Chondrocyte (in vitro differentiated cells): Measurements from ENCODE around the gene NSFL1C. TPM values are rescaled to one million over a fixed set of nuclear protein-coding genes. Genes with fewer than 3 reads are reported as not detected.

Experiments used
- DNase-seq: peaks from one replicate; pipeline ENCODE4 v3.0.0; 2021; ENCODE audit warnings: mixed read lengths, low spot score
- H3K27ac Mint-ChIP-seq: one replicate; pipeline ENCODE4 v1.8.0; 2021; ENCODE audit warnings: mild to moderate bottlenecking, moderate library complexity, mixed read lengths; ENCODE audit not compliant: unreplicated experiment
- H3K27me3 Mint-ChIP-seq: 2 replicates; pipeline ENCODE4 v1.8.0; 2021; ENCODE audit warnings: low read depth, mixed read lengths
- H3K36me3 Mint-ChIP-seq: 2 replicates; pipeline ENCODE4 v1.8.0; 2021; ENCODE audit warnings: low read depth, mixed read lengths
- H3K4me1 Mint-ChIP-seq: 2 replicates; pipeline ENCODE4 v1.8.0; 2021; ENCODE audit warnings: low read depth, mild to moderate bottlenecking, mixed read lengths
- H3K4me3 Mint-ChIP-seq: one replicate; pipeline ENCODE4 v1.8.0; 2021; ENCODE audit warnings: mild to moderate bottlenecking, moderate library complexity, mixed read lengths; ENCODE audit not compliant: unreplicated experiment
- H3K9me3 Mint-ChIP-seq: 2 replicates; pipeline ENCODE4 v1.8.0; 2021; ENCODE audit warnings: low read depth, mixed read lengths
- CTCF ChIP-seq: fragments of 200-600 bp; sonication (generic); IDR thresholded peaks from 2 replicates; pipeline ENCODE4 v1.5.0; 2021; ENCODE audit warnings: antibody characterized with exemption, mild to moderate bottlenecking, moderate library complexity
- long read RNA-seq: library from polyadenylated mRNA; stranded (forward); transcript quantifications from one replicate; pipeline ENCODE4 v2.0.0, GENCODE V29; 2021
- total RNA-seq: library from RNA; stranded (reverse); gene quantifications from 3 replicates; pipeline ENCODE4 v1.2.1, GENCODE V29; 2021

NSFL1C gene
- total RNA-seq, result 70.9 to 83.5 TPM (median 75.3 TPM) in 3 replicates
- long read RNA-seq, transcript NSFL1C-201 (9 exons, 3,568 nt), result major isoform, 92 of 106 reads
- long read RNA-seq, partial matches to known transcripts, result 3 of 106 reads
- long read RNA-seq, other reads (novel, unspliced or antisense), result 11 of 106 reads

GRCh38 chr20:1466211-1467081, at the start of gene NSFL1C:
Gene NSFL1C (minus strand): TSS chr20:1466849. CDS start chr20:1466824, 25 bp downstream.
- H3K36me3 Mint-ChIP-seq, result no peaks in the 10 kb centered on the region
- peak; percentile 99 for DNase-seq
- H3K4me3 Mint-ChIP-seq, result peak within 1 kb of the TSS; percentile 78
- H3K4me1 Mint-ChIP-seq, result peaks cover 59% of the 10 kb centered on the region
- H3K27ac Mint-ChIP-seq, result peak within 1 kb of the TSS; percentile 90
- no peaks in the 10 kb centered on the region for H3K27me3 Mint-ChIP-seq
- TF ChIP-seq CTCF, result peak; percentile 98
- H3K9me3 Mint-ChIP-seq, result no peaks in the 10 kb centered on the region

DNA sequence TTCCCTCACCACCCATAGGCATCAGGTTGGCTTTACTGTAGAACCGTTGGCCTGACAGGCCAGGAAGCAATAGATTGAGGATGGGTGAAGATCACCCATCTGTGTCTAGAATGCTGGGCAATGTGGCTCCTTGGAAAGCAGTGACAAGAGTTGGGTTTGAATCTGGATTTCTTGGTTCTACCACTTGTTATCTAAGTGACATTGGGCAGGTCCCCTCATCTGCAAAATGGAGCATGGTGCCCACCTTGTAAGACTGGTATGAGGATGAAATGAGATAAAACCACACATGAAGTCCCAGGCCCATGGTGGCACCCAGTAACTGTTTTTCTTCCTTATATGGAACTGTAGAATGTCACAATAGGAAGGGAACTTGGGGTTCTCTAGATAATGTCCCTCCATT, 47.2 kb upstream of the NSFL1C start:
- Mint-ChIP-seq H3K36me3 (no peaks in the 10 kb centered on the region), H3K27me3 (peaks cover 30% of the 10 kb centered on the region), H3K27ac (no peak overlapping the region), H3K9me3 (no peaks in the 10 kb centered on the region), H3K4me1 (no peaks in the 10 kb centered on the region), H3K4me3 (no peak overlapping the region)
- no peak for TF ChIP-seq CTCF
- DNase-seq, result no peak

GRCh38 chr20:1509237-1509636, 42.6 kb upstream of the NSFL1C start:
- no peaks in the 10 kb centered on the region for H3K4me1 Mint-ChIP-seq
- no peak overlapping the region for H3K4me3 Mint-ChIP-seq
- TF ChIP-seq CTCF, result peak; percentile 69
- DNase-seq, result no peak
- H3K27me3 Mint-ChIP-seq, result peaks cover 41% of the 10 kb centered on the region
- H3K9me3 Mint-ChIP-seq, result no peaks in the 10 kb centered on the region
- no peaks in the 10 kb centered on the region for H3K36me3 Mint-ChIP-seq
- H3K27ac Mint-ChIP-seq, result no peak overlapping the region

GRCh38 chr20:1508574-1508973, 41.9 kb upstream of the NSFL1C start:
- no peak for TF ChIP-seq CTCF
- peaks cover 38% of the 10 kb centered on the region for H3K27me3 Mint-ChIP-seq
- H3K9me3 Mint-ChIP-seq, result no peaks in the 10 kb centered on the region
- H3K4me1 Mint-ChIP-seq, result peaks cover under 1% of the 10 kb centered on the region
- no peak overlapping the region for H3K27ac Mint-ChIP-seq
- no peak for DNase-seq
- H3K4me3 Mint-ChIP-seq, result no peak overlapping the region
- no peaks in the 10 kb centered on the region for H3K36me3 Mint-ChIP-seq

GRCh38 chr20:1507276-1507675, 40.6 kb upstream of the NSFL1C start:
- Mint-ChIP-seq H3K36me3 (peaks cover 1% of the 10 kb centered on the region), H3K4me3 (no peak overlapping the region), H3K9me3 (peaks cover 9% of the 10 kb centered on the region), H3K27me3 (peaks cover 49% of the 10 kb centered on the region), H3K4me1 (peaks cover 2% of the 10 kb centered on the region), H3K27ac (no peak overlapping the region)
- no peak for DNase-seq
- TF ChIP-seq CTCF, result no peak
